ENCODE data around the gene DGKD.
A peak's percentile ranks its signal among the peaks of the same experiment; 100 is the strongest.

Gene DGKD

DNA sequence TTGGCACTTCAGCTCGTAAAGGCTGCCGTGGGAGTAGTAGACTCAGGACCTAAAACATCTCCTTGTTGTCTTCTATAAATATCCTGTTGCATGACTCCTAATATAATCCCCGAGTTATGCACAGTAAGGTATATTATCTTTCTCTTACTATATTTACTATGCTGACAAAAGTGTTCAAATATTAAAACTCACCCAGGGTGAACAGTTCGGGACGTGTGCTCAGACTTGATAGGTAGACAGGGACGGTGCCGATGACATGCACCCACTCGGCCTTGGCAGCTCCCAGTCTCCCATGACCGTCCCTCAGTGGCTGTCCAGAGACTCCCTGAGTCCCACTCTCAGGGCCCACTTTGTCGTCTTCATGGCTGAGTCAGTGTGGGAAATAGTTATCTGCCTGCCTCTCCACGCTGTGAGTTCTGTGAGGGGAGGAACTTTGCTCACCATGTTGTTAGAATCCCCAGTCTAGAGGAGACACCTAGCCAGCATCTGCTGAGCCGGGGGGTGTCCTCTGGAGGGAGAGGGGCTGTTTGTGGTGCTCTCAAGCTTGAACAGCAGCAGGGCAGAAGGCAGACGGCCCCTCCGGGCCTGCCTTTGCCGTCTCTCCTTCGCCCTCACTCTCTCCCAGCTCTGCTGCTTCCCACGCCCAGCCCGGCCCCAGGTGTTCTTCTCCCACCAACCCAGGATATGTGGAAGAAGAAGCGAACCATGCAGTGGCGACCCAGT is 75.0 kb downstream of the DGKD start:
- no peak for DNase-seq (ENCODE audit: low read depth in 2 of 2)

DNA sequence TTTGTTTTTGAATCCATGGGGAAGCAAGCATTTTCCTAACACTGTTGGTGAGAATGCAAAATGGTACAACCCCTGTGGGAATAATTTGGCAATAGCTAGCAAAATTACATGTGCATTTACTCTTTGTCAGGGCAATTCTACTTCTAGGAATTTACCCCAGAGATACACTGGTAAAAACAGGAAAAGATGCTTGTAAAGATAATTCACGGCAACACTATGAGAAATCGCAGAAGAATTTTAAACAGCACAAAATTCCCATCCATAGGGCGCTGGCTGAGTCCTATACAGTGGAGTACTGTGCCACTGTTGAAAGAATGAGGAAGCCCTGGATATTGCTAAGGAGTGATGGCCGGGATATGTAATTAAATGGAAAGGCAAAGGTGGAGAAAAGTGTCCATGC is 75.8 kb downstream of the DGKD start:
- no peak for DNase-seq (ENCODE audit: low read depth in 2 of 2)

DNA sequence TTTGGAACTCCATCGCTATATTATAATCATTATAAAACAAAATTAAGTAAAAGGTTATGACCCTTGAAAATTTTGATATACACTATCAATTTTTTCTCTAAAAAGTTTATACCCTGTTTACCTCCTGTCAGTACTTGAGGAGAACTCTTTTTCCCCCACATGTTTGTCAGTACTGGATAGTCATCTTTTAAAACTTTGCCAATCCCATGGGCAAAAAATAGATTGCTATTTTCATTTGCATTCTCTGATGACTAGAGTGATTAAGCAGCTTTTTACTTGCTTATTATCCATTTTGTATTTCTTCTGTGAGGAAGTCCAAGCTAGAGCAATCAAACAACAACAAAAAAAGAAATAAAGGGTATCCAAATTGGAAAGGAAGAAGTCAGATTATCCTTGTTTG is 76.4 kb downstream of the DGKD start:
- DNase-seq (ENCODE audit: low read depth in 2 of 2), result no peak

DNA sequence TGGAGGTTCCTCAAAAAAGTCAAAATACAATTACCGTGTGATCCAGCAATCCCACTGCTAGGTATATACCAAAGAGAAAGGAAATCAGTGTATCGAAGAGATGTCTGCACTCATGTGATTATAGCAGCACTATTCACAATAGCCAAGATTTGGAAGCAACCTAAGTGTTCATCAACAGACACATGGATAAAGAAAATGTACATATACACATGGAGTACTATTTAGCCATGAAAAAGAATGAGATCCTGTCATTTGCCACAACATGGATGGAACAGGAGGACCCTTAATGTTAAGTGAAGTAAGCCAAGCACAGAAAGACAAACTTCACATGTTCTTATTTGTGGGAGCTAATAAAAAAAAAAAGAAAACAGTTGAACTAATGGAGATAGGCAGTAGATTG is 78.7 kb downstream of the DGKD start:
- no peak for DNase-seq (ENCODE audit: low read depth in 2 of 2)

DNA sequence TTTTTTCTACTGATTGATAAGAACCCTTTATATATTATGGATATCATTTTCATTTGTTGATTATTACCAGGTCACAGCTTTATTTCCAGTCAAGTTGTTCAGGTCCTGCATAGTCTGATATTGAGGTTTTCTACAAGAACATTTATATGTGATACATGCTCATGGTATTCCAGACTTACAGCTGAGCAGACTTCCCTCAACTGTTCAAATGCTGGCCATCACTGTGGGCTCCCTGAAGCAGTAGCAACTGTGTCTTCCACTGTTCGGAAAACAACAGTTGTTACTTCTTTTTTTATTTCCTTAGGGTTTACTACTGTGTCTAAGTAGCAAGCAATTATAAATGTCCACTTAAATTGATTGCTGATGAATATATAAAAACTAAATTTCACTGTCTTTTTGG is 79.5 kb downstream of the DGKD start:
- DNase-seq (ENCODE audit: low read depth in 2 of 2), result no peak

DNA sequence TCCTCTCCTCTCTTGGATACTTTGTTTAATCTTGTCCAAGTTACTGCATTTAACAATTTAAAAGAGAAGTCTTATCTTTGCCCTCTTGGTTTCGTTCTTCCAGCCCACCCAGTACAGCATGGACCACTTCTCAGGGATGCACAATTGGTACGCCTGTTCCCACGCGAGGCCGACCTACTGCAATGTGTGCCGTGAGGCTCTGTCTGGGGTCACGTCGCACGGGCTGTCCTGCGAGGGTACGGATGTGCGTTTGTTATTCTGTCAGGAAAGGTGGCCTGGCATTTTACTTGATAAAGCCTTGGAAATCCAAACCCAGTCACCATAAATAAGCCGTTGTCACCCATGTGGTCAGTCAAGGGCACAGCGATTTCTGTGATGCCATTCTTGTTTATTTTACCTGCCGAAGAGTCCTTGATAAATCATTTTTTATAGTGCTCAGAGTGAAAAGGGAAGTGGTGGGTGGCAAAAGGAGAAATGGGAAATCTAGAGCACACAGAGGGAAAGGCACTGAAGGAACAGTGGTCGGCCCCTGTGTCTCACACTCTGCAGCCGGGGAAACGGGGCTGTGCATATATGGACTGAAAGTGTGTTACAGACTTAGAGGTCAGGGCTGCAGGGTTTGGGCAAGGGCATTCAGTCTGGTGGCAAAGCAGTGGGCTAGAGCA is 80.5 kb downstream of the DGKD start:
- DNase-seq (ENCODE audit: low read depth in 2 of 2), result no peak

DNA sequence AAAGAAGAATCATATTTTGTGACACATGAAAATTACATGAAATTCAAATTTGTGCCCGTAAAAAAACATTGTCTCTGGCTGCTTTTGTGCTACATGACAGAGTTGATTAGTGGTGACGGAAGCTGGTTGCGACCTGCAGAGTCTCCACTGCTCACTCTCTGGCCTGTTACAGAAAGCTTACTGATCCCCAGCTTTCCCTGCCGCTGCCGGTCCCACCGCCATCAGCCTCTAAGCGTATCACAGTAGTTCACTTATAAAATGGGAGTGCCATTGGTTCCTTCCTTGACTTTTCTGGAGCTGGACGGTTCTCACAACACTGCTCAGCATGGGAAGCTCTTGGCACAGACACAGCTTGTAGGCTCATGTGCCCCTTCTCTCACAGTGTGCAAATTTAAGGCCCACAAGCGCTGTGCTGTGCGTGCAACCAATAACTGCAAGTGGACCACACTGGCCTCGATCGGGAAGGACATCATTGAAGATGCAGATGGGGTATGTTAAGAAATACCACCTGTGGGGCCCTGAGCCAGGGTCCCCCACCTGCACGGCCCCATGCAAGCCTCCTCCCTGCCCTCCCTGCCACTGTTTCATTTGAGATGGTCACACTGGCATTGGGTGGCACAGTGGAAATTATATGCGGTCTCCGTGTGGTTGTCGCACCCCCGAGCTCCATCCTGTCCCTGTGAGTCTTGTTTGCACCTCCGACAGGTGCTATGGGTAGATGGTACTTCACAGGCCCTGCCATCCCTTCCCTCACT is 81.3 kb downstream of the DGKD start:
- DNase-seq (ENCODE audit: low read depth in 2 of 2), result no peak

DNA sequence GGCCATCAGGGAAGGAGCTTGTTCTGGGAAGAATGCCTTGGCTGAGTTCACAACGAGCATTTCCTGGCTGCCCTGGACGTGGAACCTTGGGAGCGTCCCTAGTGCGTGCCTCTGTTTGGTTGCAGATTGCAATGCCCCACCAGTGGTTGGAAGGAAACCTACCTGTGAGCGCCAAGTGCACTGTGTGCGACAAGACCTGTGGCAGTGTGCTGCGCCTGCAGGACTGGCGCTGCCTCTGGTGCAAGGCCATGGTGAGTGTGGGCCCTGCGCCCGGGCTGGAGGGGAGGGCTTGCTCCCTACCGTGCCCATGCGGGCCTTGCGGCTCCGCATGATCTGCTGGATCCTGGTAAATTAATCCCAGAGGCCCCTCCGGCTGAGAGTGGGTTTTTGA is 81.9 kb downstream of the DGKD start:
- no peak for DNase-seq (ENCODE audit: low read depth in 2 of 2)

DNA sequence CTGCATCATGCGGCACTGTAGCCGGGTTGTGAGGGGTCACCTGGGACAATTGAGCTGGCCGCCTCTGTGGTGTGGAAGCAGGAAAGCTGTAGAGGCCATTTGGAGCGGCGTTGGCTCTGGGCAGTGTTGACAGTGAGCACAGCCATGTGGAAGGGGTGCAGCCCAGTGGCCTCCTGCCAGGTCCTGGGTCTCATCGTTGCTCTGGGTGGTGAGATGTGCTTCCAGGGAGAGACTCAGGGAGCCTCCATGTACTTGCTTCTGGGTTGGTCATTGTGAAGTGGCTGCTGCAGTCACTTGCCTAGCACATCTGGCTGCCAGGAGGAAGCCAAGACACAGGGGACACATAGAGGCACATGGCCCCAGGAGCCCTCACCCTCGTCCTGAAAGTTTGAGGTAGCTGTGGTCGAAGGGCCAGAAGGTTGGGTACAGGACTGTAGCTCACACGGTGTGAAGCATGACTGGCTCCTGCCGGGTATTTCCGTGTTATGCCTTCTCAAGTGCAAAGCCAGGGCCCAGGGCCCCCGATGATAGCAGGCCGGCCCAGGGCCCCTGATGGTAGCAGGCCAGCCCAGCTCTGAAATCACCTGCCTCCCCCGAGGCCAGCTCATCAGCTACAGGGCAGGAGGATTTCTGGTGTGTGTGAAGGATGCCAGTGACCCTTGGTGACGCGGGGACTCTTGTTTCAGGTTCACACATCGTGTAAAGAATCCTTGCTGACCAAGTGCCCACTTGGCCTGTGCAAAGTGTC is 82.6 kb downstream of the DGKD start:
- no peak for DNase-seq (ENCODE audit: low read depth in 2 of 2)

DNA sequence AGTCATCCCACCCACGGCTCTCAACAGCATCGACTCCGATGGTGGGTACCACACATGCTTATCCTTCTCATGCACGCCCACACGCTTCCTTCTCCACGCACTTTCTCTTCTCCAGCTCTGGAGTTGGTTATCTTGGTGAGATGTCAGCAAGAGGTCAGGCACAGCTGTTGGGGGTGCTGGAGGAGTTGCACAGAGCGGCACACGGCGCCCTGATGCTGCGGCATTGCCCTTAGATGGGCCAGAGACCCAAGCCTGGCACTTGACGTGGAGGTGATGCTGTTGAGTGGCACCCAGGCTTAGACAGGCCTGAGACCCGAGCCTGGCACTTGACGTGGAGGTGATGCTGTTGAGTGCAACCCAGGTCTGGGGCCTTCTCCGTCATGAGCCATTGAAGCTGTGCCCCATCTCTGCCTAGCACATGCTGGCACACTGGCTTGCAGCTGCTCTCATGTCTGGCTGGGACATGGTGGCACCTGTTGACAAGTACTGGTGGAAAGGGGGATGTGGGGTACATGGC is 83.2 kb downstream of the DGKD start:
- DNase-seq (ENCODE audit: low read depth in 2 of 2), result no peak

DNA sequence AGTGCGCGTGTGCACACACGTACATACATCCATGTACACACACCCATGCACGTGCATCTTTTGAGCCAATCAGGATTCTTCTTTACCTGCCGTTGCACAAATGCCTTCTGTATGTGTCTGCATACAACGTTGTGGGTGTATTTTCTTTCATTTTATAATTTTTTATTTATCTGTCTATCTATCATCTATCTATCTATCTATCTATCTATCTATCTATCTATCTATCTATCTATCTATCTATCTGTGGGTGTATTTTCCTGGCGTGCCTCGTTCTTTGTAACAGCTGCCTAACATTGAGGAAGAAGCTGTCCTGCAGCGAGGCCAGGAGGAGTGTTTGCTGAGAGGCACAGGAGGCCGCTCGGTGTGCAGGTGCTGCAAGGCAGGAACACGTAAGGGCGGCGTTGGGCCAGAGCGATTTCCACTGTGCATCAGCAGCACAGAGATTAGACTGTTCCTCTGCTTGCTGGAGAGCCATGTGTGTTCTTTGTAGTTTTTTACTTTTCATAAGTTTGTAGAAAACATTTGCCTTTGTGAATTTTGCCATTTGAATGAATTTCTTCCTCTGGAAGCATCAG is 84.4 kb downstream of the DGKD start:
- no peak for DNase-seq (ENCODE audit: low read depth in 2 of 2)

DNA sequence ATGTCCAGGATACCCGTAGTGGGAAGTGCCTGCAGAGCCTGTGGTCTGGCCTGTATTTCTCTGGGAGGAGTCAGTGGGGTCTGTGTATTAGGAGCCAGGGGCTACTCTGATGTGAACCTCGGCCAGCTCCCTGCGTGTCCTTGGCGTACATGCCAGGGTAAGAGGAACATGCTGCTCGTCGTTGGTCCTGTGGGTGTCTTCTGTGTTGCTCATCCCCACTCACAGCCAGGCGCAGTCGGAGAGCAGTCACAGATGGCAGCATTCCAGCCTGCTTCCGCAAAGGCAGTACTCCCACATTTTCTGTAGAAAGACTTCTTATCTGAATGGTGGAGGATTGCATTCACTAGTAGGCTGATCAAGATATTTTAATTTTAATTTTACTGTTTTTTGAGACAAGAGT is 84.9 kb downstream of the DGKD start:
- no peak for DNase-seq (ENCODE audit: low read depth in 2 of 2)

DNA sequence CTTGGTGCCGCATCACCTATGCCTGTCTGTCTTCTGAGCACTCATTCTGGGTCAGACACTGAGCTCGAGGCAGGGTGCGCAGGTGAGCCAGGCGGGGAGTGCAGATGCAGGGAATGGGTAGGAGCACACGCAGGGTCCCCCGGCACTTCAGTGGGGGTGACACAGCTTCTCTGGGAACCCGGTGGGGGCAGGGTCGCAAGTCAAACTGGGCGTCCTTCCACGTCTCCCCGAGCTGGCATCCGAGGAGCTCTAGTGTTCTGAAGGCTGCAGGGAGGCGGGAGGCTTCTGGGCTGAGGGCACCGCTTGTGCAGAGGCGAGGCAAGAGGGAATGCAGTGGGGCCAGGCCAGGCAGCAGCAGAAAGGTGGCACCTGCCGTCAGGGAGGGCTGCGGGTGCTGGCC is 86.0 kb downstream of the DGKD start:
- DNase-seq (ENCODE audit: low read depth in 2 of 2), result no peak

DNA sequence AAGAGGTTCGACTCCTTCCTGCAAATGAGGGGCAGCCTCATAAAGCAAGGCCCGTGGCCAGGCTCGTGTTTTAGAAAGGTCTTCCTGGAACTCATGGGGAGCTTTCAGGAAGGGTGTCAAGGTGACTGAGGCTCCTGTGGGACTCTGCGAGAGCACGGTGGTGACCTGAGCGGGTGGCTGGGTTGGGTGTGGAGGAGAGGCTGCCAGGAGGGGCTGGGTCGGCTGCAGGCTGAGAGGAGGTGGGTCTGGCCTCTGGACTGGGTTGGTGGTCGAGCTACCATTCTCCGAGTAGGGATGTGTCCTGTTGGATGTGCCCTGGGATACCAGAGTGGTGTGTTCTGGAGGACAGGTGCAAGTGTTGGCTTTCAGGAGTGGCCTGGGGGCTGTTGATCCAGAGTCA is 86.4 kb downstream of the DGKD start:
- no peak for DNase-seq (ENCODE audit: low read depth in 2 of 2)

DNA sequence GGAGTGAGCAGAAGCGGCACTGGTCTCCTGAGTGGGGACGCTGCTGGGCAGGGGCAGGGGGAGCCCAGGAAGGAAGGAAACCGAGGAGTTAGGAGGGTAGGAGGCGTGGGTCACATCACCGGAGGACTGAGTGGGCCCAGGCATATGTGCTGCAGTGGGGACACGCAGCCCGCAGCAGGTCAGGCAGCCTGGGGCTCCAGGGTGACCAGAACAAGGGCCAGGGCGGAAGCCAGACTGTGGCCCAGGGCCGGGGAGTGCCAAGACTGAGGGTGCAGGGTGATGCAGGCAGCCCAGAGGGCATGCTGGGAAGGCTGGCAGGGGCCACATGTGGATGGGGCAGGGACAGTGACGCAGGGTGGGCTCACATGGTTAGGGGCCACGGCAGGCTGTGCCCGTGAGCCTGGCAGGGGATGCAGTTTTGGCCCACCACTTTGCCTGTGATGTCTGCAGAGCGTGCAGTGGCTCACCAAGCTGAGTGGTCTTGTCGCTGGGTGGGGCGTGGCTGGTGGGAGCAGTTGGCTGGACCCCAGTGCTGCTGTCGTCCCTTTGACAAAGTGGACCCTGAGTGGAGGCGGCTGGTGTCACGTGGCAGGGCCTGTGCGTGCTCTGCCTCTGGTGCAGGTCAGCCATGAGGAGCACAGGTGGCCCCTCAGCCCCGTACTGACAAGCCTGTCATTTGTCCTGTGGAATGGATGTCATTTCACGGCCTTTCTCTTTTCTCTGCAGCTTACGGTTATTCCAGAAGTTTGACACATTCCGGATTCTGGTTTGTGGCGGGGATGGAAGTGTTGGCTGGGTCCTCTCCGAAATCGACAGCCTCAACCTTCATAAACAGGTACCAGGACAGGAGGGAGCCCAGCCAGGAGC is 87.1 kb downstream of the DGKD start:
- no peak for DNase-seq (ENCODE audit: low read depth in 2 of 2)

DNA sequence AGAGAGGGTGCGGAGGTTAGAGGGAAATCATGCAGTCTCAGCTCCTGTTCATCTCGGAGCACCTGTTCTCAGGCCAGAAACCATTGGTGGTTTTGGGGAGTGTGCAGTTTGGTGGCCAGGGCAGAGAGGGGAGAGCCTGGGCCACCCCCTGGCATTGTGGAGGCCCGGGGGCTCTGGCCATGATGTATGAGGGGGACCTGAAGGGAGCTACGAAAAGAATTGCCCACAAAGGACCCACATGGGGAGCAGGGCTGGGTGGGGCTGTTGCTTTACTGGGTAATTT is 87.7 kb downstream of the DGKD start:
- DNase-seq (ENCODE audit: low read depth in 2 of 2), result no peak

DNA sequence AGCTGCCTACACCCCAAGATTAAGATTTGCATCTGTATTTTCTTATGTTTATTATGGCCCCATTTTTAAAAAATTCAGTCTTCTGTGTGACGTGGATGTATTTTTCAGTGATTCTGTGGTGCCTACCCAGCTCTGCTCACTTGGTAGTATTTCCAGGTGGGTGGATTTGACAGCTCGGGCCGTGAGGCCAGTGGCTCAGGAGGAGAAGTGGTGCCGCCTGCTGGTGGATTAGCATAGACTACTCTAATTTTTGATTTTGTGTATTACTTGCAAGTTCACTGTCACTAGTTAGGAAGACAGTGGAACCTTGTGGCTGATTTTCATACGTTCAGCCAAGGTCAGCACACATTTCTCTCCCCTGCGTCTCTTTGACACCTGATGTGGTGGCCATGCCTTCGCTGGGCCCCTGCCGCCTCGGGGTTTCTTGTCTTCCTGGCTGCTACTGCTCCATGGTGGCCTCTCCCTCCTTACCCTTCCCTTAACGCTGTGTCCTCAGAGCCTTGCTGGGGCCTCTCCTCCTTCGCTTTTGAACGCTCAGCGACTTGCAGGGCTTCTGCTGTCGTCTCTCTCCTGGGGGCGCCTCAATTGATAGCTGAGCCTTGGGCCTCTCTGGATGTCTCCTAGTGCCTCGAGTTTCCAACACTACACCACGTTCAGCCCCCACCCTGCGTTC is 89.4 kb downstream of the DGKD start:
- DNase-seq (ENCODE audit: low read depth in 2 of 2), result peak; percentile 57 to 73

DNA sequence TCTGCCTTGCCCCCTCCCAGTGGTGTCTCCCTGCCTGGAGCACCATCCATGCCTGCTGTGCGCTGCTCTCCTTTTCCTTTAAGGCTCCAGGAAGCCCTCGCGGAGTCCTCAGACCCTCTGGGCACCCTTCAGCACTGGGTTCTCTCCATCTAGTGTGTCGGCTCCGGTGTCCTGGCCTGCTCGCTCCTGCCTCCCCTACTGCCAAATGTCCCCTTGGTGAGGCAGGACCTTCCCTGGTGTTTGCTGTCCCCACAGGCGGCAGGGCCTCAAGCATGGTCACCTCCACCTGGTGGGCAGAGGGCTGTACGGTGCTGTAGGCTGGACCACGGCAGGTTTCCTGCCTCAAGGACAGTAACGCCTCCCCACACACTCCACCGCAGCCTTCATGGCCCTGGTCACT is 90.2 kb downstream of the DGKD start:
- no peak for DNase-seq (ENCODE audit: low read depth in 2 of 2)

DNA sequence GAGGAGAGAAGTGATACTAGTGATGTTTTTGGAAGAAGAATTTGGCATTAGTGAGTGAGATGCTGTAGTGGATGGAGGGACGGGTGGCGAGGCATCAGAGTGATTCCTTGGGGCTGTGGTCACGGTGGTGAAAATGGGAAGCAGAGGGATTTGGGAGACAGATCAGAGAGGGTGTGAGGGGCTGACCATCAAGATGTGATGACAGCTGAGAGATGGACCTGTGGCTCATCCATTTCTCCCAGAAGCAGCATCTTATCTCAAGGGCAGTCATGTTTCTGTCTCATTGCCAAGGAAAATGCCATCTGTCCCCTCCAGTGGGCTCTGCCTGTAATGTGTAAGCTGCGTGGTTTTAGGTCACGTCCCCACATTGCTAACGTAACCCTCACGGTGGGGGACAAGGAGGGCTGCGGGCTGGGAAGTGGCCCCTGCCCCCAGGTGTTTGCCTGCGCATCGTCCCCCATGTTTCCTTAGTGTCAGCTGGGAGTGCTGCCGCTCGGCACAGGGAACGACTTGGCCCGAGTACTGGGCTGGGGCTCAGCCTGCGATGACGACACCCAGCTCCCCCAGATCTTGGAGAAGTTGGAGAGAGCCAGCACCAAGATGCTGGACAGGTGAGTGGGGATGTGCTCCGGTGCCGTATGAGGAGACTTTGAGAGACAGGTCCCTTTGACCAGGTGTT is 91.0 kb downstream of the DGKD start:
- no peak for DNase-seq (ENCODE audit: low read depth in 2 of 2)

DNA sequence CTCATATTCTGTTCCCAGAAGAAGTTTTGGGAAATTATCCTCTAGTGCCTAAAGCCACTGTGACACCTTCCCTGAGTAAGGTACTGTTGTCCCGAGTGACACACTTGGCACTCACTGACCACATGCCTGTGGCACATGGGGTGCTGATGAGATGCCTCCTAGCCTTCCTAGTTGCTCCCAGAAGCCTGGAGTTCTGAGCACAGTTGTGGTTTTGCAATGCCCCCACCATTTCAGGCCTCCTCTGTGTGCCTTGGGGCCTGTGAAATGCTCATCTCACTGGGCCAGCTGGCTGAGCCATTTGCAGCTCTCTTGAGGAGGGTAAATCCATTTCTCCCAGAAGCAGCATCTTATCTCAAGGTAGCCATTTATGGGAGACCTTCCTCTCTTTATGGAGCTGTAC is 91.8 kb downstream of the DGKD start:
- no peak for DNase-seq (ENCODE audit: low read depth in 2 of 2)

Data from stimulated activated CD8-positive, alpha-beta memory T cell treated with anti-CD3 and anti-CD28 coated beads, Interleukin-15, amount 100 ng/mL, for 4 hours (primary cell).